ENCODE results near the gene RALGDS.
A peak's percentile ranks its signal among the peaks of the same experiment; 100 is the strongest.

The RALGDS gene

GRCh38 chr9:133111808-133112662, 9.0 kb downstream of the RALGDS start:
- no peak for DNase-seq
- in situ Hi-C loops (cut with MboI; ENCODE audit: low pct_unique_long_range_greater_than_20kb, low sequenced_read_pairs): no loop called here

- DNase-seq: no peak
- in situ Hi-C loops (cut with MboI; ENCODE audit: low pct_unique_long_range_greater_than_20kb, low sequenced_read_pairs): no loop called here
Observed at GRCh38 chr9:133109931-133110650, 10.9 kb downstream of the RALGDS start.

GRCh38 chr9:133108794-133109641, 12.0 kb downstream of the RALGDS start:
- in situ Hi-C loops (cut with MboI; ENCODE audit: low pct_unique_long_range_greater_than_20kb, low sequenced_read_pairs): no loop called here
- DNase-seq: no peak

GRCh38 chr9:133107961-133108793, 12.9 kb downstream of the RALGDS start:
- DNase-seq: no peak
- in situ Hi-C loops (cut with MboI; ENCODE audit: low pct_unique_long_range_greater_than_20kb, low sequenced_read_pairs): no loop called here

GRCh38 chr9:133107245-133107722, 13.8 kb downstream of the RALGDS start:
- in situ Hi-C loops (cut with MboI; ENCODE audit: low pct_unique_long_range_greater_than_20kb, low sequenced_read_pairs): no loop called here
- DNase-seq: no peak

- DNase-seq: no peak
- in situ Hi-C loops (cut with MboI; ENCODE audit: low pct_unique_long_range_greater_than_20kb, low sequenced_read_pairs): no loop called here
Observed at GRCh38 chr9:133106511-133107244, 14.4 kb downstream of the RALGDS start.

GRCh38 chr9:133105461-133105770, 15.6 kb downstream of the RALGDS start:
- DNase-seq: no peak
- in situ Hi-C loops (cut with MboI; ENCODE audit: low pct_unique_long_range_greater_than_20kb, low sequenced_read_pairs): no loop called here

- in situ Hi-C loops (cut with MboI; ENCODE audit: low pct_unique_long_range_greater_than_20kb, low sequenced_read_pairs): no loop called here
- no peak for DNase-seq
Observed at GRCh38 chr9:133104718-133105460, 16.2 kb downstream of the RALGDS start.

GRCh38 chr9:133103987-133104505, 17.0 kb downstream of the RALGDS start:
- DNase-seq: no peak
- in situ Hi-C loops (cut with MboI; ENCODE audit: low pct_unique_long_range_greater_than_20kb, low sequenced_read_pairs): no loop called here

GRCh38 chr9:133103183-133103986, 17.7 kb downstream of the RALGDS start:
- peak; percentile 36 for DNase-seq
- in situ Hi-C loops (cut with MboI; ENCODE audit: low pct_unique_long_range_greater_than_20kb, low sequenced_read_pairs): no loop called here

- no peak for DNase-seq
Observed at GRCh38 chr9:133102190-133103021, 18.6 kb downstream of the RALGDS start.

GRCh38 chr9:133101356-133102189, 19.5 kb downstream of the RALGDS start:
- in situ Hi-C loops (cut with MboI; ENCODE audit: low pct_unique_long_range_greater_than_20kb, low sequenced_read_pairs): no loop called here

More at GRCh38 chr9:133102190-133103021, 18.6 kb downstream of the RALGDS start:
- in situ Hi-C loops (cut with MboI; ENCODE audit: low pct_unique_long_range_greater_than_20kb, low sequenced_read_pairs): no loop called here

GRCh38 chr9:133100506-133101355, 20.3 kb downstream of the RALGDS start:
- no peak for DNase-seq
- in situ Hi-C loops (cut with MboI; ENCODE audit: low pct_unique_long_range_greater_than_20kb, low sequenced_read_pairs): no loop called here

More at GRCh38 chr9:133101356-133102189, 19.5 kb downstream of the RALGDS start:
- DNase-seq: no peak
